ENCODE measurements around the gene PAPOLG. TPM values are rescaled to one million over a fixed set of nuclear protein-coding genes. Genes with fewer than 3 reads are reported as not detected.

The PAPOLG gene
- total RNA-seq, 1 donor from 2014 or later = 20.9 TPM

DNA sequence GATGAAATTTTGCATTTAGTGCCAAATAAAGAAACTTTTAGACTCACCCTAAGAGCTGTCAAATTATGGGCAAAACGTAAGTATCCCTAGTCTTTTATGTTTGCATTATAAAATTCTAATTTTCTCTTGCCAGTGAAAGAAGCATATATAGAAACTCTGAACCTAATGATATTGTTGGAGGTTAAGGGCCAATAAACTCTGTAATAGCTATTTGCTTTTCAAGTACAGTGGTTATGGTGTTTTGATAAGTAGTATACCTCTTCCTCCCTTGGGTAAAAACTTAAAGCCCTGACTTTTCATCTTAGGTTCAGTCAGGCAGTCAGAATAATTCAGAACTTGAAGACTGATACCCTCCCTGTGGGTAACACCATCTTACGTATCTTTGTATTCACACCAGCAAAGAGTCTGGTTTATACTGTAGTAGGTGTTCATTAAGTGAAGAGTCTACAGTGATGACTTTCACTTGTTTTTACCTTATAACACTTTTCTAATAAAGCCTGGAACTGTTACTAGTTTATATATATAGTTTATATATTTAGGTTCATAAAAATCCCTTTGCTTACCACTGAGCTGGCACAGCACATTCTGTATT lies 19.1 kb downstream of the PAPOLG start:
- no peaks in the 10 kb centered on the region for H3K9me3 Mint-ChIP-seq
- no peaks in the 10 kb centered on the region for H3K4me1 Mint-ChIP-seq (ENCODE audit: unreplicated experiment)
- H3K27me3 Mint-ChIP-seq = no peaks in the 10 kb centered on the region
- H3K4me3 Mint-ChIP-seq = no peak overlapping the region
- peaks cover 44% of the 10 kb centered on the region for H3K36me3 Mint-ChIP-seq
- no peak for DNase-seq (ENCODE audit: extremely low spot score, unreplicated experiment)
- TF ChIP-seq, protein P1, sequence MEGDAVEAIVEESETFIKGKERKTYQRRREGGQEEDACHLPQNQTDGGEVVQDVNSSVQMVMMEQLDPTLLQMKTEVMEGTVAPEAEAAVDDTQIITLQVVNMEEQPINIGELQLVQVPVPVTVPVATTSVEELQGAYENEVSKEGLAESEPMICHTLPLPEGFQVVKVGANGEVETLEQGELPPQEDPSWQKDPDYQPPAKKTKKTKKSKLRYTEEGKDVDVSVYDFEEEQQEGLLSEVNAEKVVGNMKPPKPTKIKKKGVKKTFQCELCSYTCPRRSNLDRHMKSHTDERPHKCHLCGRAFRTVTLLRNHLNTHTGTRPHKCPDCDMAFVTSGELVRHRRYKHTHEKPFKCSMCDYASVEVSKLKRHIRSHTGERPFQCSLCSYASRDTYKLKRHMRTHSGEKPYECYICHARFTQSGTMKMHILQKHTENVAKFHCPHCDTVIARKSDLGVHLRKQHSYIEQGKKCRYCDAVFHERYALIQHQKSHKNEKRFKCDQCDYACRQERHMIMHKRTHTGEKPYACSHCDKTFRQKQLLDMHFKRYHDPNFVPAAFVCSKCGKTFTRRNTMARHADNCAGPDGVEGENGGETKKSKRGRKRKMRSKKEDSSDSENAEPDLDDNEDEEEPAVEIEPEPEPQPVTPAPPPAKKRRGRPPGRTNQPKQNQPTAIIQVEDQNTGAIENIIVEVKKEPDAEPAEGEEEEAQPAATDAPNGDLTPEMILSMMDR (conservative IDR thresholded peaks at IDR 0.05) = no peak
- H3K27ac Mint-ChIP-seq = no peak overlapping the region

DNA sequence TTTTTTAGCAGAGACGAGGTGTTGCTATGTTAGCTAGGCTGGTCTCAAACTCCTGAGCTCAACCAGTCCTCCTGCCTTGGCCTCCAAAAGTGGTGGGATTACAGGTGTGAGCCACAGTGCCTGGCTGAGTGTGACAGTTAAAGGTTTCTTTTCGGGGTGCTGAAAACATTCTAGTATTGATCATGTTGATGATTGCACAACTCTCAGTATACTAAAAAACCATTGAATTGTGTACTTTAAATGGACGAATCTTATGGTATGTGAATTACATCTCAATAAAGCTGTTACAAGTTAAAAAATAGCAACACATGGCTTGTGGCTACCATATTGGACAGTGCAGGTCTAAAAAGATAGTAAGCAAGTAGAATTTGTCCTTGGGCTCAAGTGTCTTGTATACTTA lies 22.3 kb downstream of the PAPOLG start:
- no peak overlapping the region for H3K4me3 Mint-ChIP-seq
- no peaks in the 10 kb centered on the region for H3K9me3 Mint-ChIP-seq
- peaks cover 37% of the 10 kb centered on the region for H3K36me3 Mint-ChIP-seq
- no peak for DNase-seq (ENCODE audit: extremely low spot score, unreplicated experiment)
- TF ChIP-seq, protein P1 (conservative IDR thresholded peaks at IDR 0.05) = no peak
- H3K27ac Mint-ChIP-seq = no peak overlapping the region
- no peaks in the 10 kb centered on the region for H3K4me1 Mint-ChIP-seq (ENCODE audit: unreplicated experiment)
- H3K27me3 Mint-ChIP-seq = no peaks in the 10 kb centered on the region

DNA sequence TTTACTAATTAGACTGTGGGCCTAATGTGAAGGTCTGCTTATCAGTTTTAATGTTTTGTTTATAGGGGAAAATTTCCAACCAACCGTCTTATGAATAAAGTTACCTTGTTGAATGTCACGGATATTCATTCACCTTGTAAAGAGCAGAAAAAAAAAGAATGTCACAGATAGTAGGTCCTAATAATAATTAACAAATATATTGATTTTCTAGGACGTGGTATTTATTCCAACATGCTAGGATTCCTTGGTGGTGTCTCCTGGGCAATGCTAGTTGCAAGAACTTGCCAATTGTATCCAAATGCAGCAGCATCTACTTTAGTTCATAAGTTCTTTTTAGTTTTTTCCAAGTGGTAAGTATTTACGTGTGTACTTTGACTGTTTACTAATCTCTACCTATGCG lies 23.4 kb downstream of the PAPOLG start:
- H3K36me3 Mint-ChIP-seq = peaks cover 35% of the 10 kb centered on the region
- H3K4me3 Mint-ChIP-seq = no peak overlapping the region
- TF ChIP-seq, protein P1 (conservative IDR thresholded peaks at IDR 0.05) = no peak
- H3K27ac Mint-ChIP-seq = no peak overlapping the region
- no peaks in the 10 kb centered on the region for H3K4me1 Mint-ChIP-seq (ENCODE audit: unreplicated experiment)
- no peaks in the 10 kb centered on the region for H3K27me3 Mint-ChIP-seq
- no peaks in the 10 kb centered on the region for H3K9me3 Mint-ChIP-seq
- no peak for DNase-seq (ENCODE audit: extremely low spot score, unreplicated experiment)

DNA sequence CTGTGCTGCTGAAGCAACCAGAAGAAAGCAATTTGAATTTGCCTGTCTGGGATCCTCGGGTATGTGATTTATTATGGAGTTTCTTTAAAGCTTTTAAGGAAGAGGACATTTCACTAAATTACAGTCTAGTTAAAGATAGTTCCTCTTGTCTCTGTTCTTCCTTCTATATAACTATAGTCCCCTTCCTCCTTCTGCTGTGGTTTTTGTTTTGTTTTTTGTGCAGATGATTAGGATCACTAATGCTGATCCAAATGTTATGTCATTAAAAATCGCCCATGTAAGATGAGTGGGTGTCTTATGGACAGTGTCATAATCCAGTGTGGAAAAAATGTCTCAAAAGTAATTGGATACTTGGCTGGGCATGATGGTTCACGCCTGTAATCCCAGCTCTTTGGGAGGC lies 24.7 kb downstream of the PAPOLG start:
- H3K36me3 Mint-ChIP-seq = peaks cover 28% of the 10 kb centered on the region
- H3K4me1 Mint-ChIP-seq (ENCODE audit: unreplicated experiment) = no peaks in the 10 kb centered on the region
- no peaks in the 10 kb centered on the region for H3K27me3 Mint-ChIP-seq
- no peak for DNase-seq (ENCODE audit: extremely low spot score, unreplicated experiment)
- no peak overlapping the region for H3K4me3 Mint-ChIP-seq
- no peaks in the 10 kb centered on the region for H3K9me3 Mint-ChIP-seq
- TF ChIP-seq, protein P1 (conservative IDR thresholded peaks at IDR 0.05) = no peak
- H3K27ac Mint-ChIP-seq = no peak overlapping the region

DNA sequence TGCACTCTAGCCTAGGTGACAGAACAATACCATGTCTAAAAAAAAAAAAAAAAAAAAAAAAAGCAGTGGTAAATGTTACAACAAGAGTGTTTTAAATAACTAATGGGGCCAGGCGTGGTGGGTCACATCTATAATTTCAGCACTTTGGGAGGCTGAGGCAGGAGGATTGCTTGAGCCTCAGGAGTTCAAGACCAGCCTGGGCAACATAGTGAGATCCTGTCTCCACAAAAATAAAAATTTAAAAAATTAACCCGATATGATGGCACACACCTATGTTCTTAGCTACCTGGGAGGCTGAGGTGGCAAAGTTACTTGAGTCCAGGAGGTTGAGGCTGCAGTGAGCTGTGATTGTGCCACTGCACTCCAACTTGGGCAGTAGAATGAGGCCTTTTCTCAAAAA lies 37.1 kb downstream of the PAPOLG start:
- Mint-ChIP-seq H3K27me3 (no peaks in the 10 kb centered on the region), H3K36me3 (peaks cover 38% of the 10 kb centered on the region), H3K4me3 (no peak overlapping the region), H3K9me3 (no peaks in the 10 kb centered on the region), H3K4me1 (ENCODE audit: unreplicated experiment) (no peaks in the 10 kb centered on the region), H3K27ac (no peak overlapping the region)
- TF ChIP-seq, protein P1 (conservative IDR thresholded peaks at IDR 0.05) = no peak
- no peak for DNase-seq (ENCODE audit: extremely low spot score, unreplicated experiment)

Measured in type B pancreatic cell (in vitro differentiated cells).